Measurements from ENCODE around the gene ARHGAP26.

Gene ARHGAP26

DNA sequence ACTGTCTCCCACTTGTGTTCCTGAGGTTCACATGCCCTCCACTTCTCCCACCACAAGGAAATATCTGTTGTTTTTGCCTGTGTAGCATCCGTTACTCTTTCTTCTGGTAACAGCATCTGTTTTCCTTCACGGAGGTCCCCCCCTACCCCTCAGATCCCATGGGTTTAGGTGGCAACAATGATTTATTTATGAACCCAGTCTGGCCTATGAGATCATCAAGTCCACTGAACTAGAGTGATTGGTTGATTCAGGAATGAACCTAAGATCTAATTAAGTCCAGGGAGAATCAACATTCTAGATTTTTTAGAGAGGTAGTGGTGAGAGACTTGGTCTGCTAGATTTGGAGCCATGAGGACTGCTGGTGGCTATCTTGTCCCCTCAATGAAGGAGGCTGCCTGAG, 466.5 kb downstream of the ARHGAP26 start:
- DNase-seq, result no peak

DNA sequence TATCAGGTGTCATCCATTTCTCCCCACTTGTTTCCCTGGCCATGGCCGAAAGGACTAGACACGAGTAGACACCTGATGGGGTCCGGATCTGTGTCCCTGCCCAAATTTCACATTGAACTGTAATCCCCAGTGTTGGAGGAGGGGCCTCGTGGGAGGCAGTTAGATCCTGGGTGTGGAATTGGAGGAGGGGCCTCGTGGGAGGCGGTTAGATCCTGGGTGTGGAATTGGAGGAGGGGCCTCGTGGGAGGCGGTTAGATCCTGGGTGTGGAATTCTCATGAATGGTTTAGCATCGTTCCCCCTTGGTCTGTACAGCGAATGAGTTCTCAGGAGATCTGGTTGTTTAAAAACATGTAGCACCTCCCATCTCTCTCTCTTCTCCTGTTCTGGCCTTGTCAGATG, 467.5 kb downstream of the ARHGAP26 start:
- DNase-seq, result no peak

DNA sequence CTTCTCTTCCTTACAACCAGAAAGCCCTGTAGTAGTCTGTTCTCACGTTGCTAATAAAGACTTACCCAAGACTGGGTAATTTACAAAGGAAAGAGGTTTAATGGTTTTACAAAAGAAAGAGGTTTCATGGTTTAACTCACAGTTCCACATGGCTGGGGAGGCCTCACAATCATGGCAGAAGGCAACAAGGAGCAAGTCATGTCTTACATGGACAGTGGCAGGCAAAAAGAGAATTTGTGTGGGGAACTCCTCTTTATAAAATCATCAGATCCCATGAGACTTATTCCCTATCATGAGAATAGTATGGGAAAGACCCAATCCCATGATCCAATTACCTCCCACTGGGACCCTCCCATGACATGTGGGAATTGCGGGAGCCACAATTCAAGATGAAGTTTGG, 468.4 kb downstream of the ARHGAP26 start:
- no peak for DNase-seq

DNA sequence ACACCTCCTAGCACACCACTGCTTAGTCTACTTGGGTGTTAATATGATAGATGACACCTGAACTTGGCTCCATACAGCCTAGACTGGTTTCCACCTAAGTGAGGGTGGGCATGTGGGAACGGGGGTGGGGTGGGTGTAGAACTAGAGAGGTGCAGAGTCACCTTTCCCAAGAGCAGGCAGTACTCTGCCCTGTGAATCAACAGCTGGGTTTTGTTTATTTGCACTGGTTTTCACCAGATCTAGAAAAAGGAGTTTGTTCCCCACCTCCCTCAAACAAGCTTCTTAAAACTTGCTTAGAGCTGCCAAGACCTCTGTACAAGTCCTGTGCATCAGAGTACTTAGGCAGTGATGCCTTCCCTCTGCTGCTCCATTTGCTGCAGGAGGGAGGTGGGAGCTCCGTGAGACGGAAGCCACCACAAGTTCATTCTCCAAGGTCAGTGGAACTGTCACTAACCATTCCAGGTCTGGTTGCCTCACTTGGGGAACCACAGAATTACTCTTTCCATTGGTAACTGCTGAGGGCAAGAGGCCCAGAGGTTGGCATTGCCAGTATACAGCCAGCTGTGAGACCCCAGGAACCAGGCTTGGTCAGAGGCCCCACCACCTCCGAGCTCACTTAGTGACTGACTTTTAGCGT, 469.8 kb downstream of the ARHGAP26 start:
- DNase-seq, result no peak

DNA sequence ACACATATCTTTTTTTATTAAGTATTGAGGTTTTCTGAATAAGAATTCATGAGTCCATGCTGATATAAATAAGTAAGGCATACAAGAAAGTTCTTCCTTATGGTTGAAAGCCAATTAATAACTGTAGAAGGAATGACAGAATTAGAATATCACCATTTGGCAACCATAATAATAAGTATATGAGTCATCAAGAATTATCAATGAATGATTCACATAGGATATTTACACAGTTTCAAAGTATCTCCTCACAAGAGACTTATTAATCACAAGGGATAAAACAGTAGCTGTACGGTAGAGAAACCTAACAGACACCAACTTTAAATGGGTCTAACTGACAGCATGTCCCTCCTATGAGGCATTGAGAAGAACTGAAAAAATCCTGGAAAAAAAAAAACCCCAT, 471.7 kb downstream of the ARHGAP26 start:
- no peak for DNase-seq

DNA sequence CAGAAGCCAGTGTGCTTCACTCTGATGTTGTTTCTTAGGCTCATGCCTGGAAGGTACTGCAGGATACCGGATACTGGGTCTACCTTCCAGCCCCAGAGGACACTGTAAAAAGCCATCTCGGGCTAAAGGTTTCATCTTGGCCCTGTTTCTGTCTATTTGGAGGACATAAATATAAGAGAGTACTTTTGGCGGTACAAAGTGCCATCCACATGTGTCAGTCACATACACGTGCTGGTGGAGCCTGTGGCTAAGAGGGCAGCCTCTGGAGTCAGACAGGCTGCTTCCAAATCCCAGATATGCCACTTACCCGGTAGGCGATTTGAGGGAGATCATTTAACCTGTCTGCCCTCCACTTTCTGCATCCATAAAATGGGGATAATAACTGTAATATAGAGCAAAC, 472.9 kb downstream of the ARHGAP26 start:
- DNase-seq, result no peak

DNA sequence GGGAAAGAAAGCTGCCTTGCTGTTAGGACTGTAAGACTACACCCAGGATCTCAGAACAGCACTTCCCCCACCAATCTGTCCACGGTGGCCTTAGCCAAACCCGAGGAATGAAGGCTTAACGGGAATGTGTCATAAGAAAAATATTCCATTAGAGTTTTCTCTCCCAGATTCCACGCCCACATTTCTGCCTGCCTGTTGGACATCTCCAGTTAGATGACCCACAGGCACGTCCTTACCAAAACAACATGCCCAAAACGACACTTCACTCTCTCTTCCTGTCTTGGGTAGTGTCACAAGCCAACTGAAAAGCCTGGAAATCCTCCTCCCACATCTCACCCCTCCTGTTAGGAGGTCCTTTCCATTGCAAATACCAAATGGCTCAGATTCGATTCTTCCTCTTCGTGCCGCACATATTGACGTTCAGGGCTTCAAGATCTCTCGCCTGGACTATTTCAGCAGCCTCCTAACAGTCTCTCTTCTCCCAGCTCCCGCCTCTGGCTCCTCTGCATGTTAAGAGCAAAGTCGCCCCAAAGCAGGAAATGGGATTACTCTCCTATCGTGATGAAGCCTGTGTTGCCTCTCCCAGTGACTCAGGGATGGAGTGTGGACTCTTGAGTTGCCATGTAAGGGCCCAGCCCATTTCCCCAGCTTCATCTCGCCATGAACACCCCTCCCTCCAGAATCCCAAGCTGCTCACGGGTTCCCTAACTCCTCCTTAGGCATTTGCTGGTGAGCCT, 474.0 kb downstream of the ARHGAP26 start:
- no peak for DNase-seq

DNA sequence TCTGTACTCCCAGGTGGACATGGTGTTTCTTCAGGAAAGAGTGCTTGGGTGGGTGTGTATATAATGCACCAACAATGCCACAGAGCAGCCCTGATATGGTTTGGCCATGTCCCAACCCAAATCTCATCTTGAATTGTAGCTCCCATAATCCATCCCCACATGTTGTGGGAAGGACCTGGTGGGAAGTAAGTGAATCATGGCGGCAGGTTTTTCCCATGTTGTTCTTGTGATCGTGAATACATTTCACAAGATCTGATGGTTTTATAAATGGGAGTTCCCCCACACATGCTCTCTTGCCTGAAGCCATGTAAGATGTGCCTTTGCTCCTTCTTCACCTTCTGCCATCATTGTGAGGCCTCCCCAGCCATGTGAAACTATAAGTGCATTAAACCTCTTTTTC, 474.8 kb downstream of the ARHGAP26 start:
- DNase-seq, result no peak

DNA sequence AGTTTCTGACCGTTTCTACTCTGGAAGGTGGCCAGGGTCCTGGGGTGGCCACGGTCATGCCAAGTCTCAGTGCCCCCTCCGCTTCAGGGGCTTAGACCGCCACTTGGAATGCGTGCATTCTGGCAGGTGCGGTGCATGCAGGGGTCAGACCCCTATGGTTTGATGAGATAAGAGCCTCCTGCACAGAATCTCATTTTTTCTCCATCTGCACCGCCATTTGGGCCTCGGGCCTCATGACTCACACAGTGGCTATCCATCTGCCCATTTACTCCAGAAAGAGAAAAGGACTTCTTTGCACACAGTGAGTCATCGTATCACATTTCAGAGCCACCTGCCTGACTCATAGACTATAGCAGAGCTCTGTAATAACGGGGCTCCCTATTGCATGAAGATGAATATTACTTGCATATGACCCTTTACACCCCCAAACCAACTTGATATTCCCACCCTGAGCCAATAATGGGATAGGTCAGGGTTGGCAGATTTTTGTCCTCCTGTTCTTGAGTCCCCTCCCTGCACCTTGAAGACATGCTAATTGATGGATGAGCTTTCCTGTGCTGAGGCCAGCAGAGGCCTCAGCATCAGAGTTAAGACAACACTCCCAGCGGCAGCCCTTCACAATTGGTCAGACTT, 475.9 kb downstream of the ARHGAP26 start:
- no peak for DNase-seq

DNA sequence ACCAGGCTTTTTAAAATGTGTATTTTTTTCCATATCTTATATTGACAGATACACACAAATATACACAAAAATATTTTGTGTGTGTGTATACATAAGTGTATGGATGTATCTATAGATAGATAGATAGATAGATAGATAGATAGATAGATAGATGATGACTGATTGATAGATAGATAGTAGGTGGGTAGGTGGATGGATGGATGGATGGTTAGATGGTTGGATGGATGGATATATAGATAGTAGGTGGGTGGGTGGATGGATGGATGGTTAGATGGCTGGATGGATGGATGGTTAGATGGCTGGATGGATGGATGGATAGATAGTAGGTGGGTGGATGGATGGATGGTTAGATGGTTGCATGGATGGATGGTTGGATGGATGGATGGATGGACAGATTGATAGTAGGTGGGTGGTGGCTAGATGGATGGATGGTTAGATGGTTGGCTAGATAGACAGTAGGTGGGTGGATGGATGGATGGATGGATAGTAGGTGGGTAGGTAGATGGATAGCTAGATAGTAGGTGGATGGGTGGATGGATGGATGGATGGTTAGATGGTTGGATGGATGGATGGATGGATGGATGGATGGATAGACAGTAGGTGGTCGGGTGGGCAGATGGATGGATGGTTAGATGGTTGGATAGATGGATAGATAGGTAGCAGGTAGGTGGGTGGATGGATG, 477.1 kb downstream of the ARHGAP26 start:
- DNase-seq, result no peak

DNA sequence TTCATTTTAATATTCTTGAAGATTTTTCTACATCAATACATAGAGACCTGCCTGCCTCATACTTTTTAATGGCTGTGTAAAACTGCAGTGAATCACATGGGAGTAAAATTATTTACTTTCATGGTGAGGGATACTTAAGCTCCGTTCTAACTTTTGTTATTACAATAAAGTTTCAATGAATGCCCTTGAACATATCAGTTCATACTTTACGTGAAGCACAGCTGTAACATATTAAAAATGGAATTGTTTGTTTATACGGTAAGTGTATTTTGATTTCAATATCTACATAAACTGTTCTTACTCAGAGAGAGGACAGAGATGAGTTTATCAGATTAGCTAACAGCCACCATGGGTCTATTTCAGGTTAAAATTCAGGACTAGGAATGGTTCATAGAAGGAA, 478.2 kb downstream of the ARHGAP26 start:
- DNase-seq, result no peak

DNA sequence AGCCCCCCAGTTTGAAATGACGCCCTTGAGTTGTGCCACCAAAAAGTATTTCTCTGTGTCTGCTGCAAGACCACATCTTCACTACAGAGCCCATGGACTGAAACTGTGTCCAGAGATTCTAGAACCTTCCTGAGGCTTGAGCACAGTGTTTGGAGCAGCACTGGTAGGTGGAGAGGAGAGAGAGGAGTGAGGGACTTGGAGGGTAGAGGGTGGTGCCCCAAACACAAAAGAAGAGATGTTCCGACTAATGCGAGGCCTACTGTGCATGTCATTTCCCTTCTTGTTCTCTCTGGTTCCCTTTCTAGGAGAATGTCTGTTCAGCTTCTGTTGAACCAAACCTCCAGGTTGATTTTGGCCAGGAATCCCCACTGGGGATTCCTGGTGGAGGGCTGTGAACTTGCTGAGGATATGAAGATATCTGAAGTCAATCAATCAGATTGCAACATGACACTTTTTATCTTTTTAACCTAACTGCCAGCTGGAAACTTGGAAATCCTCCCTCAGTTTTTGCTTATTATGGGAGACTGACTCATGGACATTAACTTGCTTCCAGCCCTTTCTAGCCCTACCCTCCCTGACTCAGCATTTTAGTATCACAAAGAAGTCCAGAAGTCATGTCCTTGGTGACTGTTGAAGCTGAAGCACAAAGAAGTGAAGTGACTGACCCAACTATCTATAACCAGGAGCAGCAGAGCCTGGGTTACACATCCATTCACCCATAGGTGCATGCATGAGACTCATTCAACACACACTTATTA, 478.8 kb downstream of the ARHGAP26 start:
- no peak for DNase-seq

DNA sequence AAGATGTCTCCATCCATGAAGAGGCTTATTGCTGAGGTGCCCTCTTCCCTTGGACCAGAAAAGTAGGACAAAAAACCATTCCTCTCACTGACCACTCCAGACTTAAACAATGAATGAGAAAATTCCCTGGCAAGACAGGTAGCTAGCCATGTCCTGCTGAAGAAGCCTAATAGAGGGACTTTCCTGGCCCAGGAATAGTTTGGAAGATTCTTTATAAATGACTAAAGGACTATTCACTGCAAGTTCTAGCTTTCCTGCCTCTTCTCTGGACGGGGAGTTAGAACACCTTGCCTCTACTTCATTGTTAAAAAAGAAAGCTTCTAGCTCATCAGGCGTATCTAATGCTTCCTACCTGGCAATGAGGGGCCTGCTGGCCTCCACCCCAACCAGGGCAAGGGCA, 479.7 kb downstream of the ARHGAP26 start:
- no peak for DNase-seq

DNA sequence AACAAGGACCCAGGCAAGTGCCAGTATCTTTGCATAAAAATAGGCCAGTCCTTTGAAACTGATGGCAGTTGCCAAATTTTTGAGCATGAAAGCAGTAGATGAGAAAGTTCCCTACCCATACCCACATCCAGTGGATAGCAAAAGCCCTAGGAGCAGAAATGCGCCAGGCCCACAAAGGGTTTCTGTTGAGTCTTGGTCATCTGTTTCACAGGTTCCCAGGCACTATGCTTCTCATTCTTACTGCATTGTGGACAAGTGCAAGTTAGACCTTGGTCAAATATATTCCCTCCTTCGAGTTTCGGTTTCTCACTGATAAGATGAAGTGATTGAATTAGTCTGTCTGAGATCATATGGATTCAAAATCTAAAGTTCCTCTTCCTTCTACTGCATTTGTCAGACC, 481.0 kb downstream of the ARHGAP26 start:
- no peak for DNase-seq

DNA sequence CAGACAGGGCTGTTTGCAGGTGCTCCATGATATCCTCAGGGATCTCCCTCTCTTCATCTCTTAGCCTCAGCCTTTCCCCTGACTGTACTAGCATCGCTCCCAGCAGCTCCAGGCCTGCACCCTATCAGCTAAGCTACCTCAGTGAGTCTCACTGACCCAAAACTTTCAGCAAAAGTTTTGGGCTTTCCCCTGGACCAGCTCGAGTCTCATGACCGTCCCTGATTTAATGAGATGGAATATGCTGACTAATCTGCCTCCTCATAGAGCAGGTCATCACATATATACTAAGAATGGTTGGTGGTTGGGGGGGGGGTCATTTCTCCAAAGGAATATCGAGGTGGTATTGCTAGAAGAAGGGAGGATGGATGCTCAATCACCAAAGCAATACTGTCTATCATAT, 481.8 kb downstream of the ARHGAP26 start:
- no peak for DNase-seq

DNA sequence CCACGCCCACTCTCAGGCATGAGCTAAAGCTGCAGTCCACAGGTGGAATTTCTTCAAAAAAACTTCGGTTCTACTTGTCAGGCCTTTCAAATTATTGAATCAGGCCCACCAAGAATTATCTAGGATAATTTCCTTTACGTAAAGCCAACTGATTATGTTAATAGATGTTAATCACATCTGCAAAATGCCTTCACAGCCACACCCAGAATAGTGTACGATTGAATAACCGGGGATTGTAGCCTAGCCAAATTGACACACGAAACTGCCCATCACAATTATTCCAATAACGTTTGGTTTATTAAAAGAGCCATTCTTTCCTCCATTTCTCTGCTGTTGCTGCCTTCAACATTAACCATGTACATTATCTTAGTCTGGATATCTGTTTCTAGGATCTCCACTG, 484.6 kb downstream of the ARHGAP26 start:
- no peak for DNase-seq

DNA sequence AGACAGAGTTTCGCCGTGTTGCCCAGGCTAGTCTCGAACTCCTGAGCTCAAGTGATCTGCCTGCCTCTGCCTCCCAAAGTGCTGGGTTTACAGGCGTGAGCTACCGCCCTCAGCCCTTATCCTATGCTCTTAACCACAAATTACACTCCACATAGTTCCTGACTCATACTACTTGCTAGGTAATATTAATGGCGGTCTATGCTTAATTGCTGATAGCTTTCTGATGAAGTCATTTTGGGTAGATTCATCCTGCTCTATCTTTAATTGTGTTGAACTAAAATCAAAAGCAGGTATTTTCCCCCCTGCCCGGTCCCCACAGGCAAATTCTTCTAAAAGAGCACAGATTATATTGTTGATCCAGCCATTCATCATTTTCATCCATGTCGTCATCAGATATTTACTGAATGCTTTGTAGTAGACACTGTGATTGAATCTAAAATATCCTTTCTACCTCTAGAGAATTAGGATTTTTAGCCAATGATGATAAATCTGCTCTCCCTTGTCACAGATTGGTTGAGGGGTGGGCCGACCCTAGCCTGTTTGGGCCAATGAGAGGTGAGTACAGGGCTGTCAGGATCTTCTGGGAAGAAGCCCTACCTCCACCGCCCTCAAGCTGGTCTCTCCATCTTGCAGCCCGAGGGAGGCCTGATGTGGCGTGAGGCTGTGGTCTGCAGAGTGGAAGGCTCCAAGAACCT, 488.5 kb downstream of the ARHGAP26 start:
- no peak for DNase-seq

DNA sequence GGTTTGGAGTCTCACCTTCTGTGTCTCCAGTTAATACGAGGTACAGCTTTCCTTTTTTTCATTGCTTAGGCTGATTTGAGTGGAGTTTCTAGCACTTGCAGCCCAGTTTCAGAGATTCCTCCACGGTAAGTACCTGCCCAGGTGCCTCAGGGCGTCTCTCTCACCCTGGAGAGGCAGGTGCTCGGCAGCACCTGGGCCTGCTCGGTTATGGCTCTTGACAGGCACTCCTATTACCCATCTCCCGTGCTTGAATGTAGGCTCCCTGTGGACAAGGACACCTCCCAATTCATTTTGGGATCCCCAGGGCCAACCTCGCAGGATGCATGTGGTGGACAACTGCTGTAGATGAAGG, 489.1 kb downstream of the ARHGAP26 start:
- no peak for DNase-seq

DNA sequence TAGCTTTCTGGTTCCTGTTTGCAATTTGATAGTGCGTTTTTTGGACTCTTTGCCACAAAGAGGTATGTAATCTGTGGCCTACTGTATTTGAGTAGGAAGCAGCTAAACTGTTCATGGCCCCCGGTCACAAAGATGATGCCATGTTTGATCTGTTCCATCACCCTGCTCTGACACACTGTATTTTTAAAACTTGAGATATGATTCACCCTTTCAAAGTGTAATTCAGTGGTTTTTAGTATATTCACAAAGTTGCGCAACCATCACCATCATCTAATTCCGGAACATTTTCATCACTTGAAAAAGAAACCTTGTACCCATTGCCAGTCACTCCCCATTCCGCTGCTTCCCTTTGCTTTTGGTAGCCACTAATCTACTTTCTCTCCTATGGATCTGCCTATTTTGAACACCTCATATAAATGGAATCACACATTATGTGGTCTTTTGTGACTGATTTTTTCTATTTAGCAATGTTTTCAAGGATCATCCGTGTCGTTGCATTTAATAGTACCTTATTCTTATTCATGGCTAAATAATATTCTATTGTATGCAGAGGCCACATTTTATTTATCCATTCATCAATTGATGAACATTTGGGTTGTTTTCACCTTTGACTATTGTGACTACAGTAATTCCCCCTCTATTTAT, 491.7 kb downstream of the ARHGAP26 start:
- no peak for DNase-seq

DNA sequence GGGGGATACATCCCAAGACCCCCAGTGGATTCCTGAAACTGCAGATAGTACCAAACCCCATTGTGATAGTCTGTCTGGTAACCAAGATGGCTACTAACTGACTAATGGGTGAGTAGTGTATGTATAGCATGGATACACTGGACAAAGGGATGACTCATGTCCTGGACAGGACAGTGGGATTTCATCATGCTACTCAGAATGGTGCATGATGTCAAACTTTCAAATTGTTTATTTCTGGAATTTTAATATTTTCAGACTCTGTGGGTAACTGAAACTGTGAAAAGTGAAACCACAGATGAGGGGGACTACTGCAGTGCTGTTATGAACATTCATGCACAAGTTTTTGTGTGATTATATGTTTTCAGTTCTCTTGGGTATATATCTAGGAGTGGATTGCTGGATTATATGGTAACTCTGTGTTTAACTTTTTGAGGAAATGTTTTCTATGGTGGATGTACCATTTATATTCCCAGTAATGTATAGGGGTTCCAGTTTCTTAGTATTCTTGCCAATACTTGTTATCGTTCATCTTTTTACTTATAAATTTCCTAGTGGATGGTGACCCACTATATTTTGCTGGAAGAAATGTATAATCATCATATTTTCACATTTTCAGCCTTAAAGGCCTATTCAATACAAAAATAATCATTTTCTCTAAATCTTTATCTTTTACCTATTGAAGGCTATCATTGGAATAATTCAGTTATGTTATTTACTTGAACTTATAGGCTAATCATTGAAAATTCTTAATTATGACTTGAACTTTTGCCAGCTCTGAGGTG, 492.4 kb downstream of the ARHGAP26 start:
- DNase-seq, result no peak

DNA sequence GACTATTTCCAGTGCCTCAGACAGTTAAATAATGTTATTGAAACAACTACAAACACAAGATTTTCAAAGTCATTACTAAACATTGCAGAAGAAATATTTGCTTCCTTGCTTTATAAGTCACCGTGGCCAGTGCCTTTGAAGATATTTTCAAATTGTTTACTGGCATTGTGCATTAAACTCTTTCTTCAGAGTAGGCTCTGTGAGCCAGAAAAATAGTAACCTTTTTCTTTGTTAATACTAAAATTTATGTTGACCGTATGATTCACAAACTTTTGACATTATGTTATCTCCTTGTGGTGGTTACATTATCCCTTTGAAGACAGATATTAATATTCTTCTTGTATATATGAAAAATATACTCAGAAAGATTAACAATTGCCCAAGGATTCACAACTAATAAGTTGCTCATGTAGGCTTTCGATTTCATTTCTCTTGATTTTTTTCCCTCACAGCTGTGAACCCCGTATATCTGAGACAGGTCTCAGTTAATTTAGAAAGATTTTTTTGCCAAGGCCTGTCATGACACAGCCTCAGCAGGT, 493.2 kb downstream of the ARHGAP26 start:
- DNase-seq, result no peak
